ENCODE measurements around the gene SCAPER. TPM values are rescaled to one million over a fixed set of nuclear protein-coding genes. Genes with fewer than 3 reads are reported as not detected.

Gene SCAPER
- total and polyA plus RNA-seq, 2 of the 4 experiments (the other 2 are of a cell fraction) = 2.9 to 9.7 TPM

DNA sequence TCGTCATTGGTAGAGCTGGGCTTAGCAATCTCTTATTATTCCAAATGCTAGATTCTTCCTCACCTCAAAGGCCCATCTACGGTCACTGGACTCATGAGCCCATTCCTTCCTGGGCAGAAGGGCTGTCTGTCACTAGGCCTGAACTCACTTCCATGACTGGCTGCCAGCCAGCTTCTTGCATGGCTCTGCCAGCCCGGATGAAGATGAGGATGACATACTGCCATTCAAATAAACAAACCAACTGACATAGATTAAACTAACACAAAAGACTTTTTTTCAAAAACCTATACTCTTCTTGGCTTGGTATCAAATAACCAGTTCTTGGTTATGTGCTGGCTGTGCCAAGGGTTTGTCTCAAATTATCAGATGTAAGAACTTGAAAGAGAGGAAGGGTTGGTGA, 544.7 kb downstream of the SCAPER start:
- no peak overlapping the region for H2AK9ac ChIP-seq (replicated peaks; ENCODE audit: low read depth, low read length, poor library complexity)
- H2BK20ac ChIP-seq (ENCODE audit: low read depth, low read length) = no peak overlapping the region
- H3K4ac ChIP-seq (ENCODE audit: low read depth, low read length) = no peak overlapping the region
- no CpG with 5 or more reads among the region's 3 CpGs for WGBS, 2 experiments (ENCODE audit: extremely low coverage in 2 of 2, insufficient read length in 1 of 2)
- H3K56ac ChIP-seq (ENCODE audit: extremely low read depth, insufficient read depth, low read length) = no peak overlapping the region
- no peak overlapping the region for H3K18ac ChIP-seq (ENCODE audit: low read depth, low read length)
- H3K4me2 ChIP-seq (ENCODE audit: low read depth, low read length) = no peak overlapping the region
- no TSS peak for BruUV-seq (replicated peaks)
- in situ Hi-C loops (cut with MboI; ENCODE audit: low sequenced_read_pairs) = no loop called here
- dilution Hi-C loops (cut with HindIII; ENCODE audit: low sequenced_read_pairs, unreplicated experiment) = no loop called here
- H4K91ac ChIP-seq (ENCODE audit: insufficient read depth, low read depth, low read length) = no peak overlapping the region
- no peaks in the 10 kb centered on the region for H3K79me1 ChIP-seq (ENCODE audit: low read depth in 1 of 2, low read length in 2 of 2)
- no peak overlapping the region for H3K27ac ChIP-seq (ENCODE audit: insufficient read depth, low read length)
- H2BK5ac ChIP-seq (ENCODE audit: low read depth, low read length, poor library complexity, severe bottlenecking) = no peak overlapping the region
- no peak overlapping the region for H2AFZ ChIP-seq (replicated peaks; ENCODE audit: low read length, poor library complexity)
- H3K9me3 ChIP-seq (ENCODE audit: control insufficient read depth, insufficient read depth, low read length) = no peaks in the 10 kb centered on the region
- H4K20me1 ChIP-seq (ENCODE audit: insufficient read depth, low read length) = no peaks in the 10 kb centered on the region
- ChIA-PET POLR2A (ENCODE audit: unreplicated experiment) (no interaction called here), CTCF (interaction anchor here (0.7 kb wide), 1 partner anchor 11 kb away, joined by 4 read pairs; no protein-coding TSS in a partner anchor)
- no peaks in the 10 kb centered on the region; the same call in 1 of the 2 replicates for H3K9me1 ChIP-seq (ENCODE audit: insufficient read depth, low read length)
- intact Hi-C loops (cut with micrococcal nuclease) = no loop called here
- H4K5ac ChIP-seq (ENCODE audit: low read depth, low read length) = no peak overlapping the region
- ATAC-seq (ENCODE audit: low read depth) (no peak), DNase-seq (no peak)
- H3K4me3 ChIP-seq (ENCODE audit: insufficient read depth, low read depth, low read length) = no peak overlapping the region
- H3K14ac ChIP-seq (replicated peaks; ENCODE audit: low read depth, low read length) = no peak overlapping the region
- H4K8ac ChIP-seq (ENCODE audit: low read depth in 2 of 2, low read length in 2 of 2) = no peak overlapping the region
- H3K27me3 ChIP-seq (ENCODE audit: control insufficient read depth, insufficient read depth, low read length) = no peaks in the 10 kb centered on the region
- no peak overlapping the region for H2AK5ac ChIP-seq (ENCODE audit: low read depth, low read length)
- H3K36me3 ChIP-seq (ENCODE audit: control insufficient read depth, insufficient read depth, low read length) = no peaks in the 10 kb centered on the region
- no peak overlapping the region for H2BK15ac ChIP-seq (ENCODE audit: low read depth, low read length)
- H3K23ac ChIP-seq (ENCODE audit: low read depth, low read length) = no peak overlapping the region
- H2BK120ac ChIP-seq (ENCODE audit: low read depth, low read length) = no peak overlapping the region
- no peak overlapping the region for H3K9ac ChIP-seq (ENCODE audit: low read depth, low read length)
- TF ChIP-seq MAZ (IDR thresholded peaks at IDR 0.05; ENCODE audit: borderline replicate concordance, low read depth, low read length) (no peak), NFE2L2 (IDR thresholded peaks at IDR 0.05; ENCODE audit: low read depth, low read length) (no peak), CEBPB (IDR thresholded peaks at IDR 0.05; ENCODE audit: low read depth, low read length) (no peak)
- TF ChIP-seq, protein P1, sequence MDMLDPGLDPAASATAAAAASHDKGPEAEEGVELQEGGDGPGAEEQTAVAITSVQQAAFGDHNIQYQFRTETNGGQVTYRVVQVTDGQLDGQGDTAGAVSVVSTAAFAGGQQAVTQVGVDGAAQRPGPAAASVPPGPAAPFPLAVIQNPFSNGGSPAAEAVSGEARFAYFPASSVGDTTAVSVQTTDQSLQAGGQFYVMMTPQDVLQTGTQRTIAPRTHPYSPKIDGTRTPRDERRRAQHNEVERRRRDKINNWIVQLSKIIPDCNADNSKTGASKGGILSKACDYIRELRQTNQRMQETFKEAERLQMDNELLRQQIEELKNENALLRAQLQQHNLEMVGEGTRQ (IDR thresholded peaks at IDR 0.05; ENCODE audit: low read depth, low read length) = no peak
- TF ChIP-seq, protein P2, sequence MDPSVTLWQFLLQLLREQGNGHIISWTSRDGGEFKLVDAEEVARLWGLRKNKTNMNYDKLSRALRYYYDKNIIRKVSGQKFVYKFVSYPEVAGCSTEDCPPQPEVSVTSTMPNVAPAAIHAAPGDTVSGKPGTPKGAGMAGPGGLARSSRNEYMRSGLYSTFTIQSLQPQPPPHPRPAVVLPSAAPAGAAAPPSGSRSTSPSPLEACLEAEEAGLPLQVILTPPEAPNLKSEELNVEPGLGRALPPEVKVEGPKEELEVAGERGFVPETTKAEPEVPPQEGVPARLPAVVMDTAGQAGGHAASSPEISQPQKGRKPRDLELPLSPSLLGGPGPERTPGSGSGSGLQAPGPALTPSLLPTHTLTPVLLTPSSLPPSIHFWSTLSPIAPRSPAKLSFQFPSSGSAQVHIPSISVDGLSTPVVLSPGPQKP (IDR thresholded peaks at IDR 0.05; ENCODE audit: borderline replicate concordance, low read depth, low read length) = no peak
- TF ChIP-seq, protein P3, sequence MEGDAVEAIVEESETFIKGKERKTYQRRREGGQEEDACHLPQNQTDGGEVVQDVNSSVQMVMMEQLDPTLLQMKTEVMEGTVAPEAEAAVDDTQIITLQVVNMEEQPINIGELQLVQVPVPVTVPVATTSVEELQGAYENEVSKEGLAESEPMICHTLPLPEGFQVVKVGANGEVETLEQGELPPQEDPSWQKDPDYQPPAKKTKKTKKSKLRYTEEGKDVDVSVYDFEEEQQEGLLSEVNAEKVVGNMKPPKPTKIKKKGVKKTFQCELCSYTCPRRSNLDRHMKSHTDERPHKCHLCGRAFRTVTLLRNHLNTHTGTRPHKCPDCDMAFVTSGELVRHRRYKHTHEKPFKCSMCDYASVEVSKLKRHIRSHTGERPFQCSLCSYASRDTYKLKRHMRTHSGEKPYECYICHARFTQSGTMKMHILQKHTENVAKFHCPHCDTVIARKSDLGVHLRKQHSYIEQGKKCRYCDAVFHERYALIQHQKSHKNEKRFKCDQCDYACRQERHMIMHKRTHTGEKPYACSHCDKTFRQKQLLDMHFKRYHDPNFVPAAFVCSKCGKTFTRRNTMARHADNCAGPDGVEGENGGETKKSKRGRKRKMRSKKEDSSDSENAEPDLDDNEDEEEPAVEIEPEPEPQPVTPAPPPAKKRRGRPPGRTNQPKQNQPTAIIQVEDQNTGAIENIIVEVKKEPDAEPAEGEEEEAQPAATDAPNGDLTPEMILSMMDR (conservative IDR thresholded peaks at IDR 0.05; ENCODE audit: low read depth, low read length) = no peak
- H3K4me1 ChIP-seq (ENCODE audit: control insufficient read depth, insufficient read depth, low read length) = no peaks in the 10 kb centered on the region
